Measurements from ENCODE around the gene SRGAP3.
A peak's percentile ranks its signal among the peaks of the same experiment; 100 is the strongest.

DNA sequence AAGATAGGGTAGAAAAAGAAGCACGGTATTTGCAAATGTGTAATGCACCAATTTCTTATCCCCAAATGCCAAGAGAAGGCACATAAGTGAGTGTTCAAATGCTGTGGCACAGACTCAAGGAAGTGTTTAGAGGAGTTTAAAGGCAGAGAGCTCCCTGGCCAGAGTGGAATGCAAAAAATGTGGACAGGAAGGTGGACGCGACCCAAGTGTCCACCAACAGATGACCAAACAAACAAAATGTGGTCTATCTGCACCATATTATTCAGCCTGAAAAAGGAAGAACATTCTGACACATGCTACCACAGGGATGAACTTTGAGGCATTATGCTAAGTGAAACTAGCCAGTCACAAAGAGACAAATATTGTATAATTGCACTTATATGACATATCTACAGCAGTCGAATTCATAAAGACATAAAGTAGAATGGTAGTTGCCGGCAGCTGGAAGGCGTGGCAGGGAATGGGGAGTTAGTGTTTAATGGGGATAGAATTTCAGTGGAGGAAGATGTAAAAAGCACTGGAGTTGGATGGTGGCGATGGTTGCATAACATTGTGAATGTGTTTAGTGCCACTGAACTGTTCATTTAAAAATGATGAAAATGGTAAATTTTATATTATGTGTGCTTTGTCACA, 126.6 kb downstream of the SRGAP3 start:
- TF ChIP-seq, protein P1, sequence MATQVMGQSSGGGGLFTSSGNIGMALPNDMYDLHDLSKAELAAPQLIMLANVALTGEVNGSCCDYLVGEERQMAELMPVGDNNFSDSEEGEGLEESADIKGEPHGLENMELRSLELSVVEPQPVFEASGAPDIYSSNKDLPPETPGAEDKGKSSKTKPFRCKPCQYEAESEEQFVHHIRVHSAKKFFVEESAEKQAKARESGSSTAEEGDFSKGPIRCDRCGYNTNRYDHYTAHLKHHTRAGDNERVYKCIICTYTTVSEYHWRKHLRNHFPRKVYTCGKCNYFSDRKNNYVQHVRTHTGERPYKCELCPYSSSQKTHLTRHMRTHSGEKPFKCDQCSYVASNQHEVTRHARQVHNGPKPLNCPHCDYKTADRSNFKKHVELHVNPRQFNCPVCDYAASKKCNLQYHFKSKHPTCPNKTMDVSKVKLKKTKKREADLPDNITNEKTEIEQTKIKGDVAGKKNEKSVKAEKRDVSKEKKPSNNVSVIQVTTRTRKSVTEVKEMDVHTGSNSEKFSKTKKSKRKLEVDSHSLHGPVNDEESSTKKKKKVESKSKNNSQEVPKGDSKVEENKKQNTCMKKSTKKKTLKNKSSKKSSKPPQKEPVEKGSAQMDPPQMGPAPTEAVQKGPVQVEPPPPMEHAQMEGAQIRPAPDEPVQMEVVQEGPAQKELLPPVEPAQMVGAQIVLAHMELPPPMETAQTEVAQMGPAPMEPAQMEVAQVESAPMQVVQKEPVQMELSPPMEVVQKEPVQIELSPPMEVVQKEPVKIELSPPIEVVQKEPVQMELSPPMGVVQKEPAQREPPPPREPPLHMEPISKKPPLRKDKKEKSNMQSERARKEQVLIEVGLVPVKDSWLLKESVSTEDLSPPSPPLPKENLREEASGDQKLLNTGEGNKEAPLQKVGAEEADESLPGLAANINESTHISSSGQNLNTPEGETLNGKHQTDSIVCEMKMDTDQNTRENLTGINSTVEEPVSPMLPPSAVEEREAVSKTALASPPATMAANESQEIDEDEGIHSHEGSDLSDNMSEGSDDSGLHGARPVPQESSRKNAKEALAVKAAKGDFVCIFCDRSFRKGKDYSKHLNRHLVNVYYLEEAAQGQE (IDR thresholded peaks at IDR 0.05; ENCODE audit: low read depth), result no peak
- TF ChIP-seq NFIC (IDR thresholded peaks at IDR 0.05) (no peak), CREB1 (IDR thresholded peaks at IDR 0.05; ENCODE audit: low read depth) (no peak), YY1 (IDR thresholded peaks at IDR 0.05; ENCODE audit: low read depth) (no peak), EP300 (IDR thresholded peaks at IDR 0.05; ENCODE audit: borderline replicate concordance) (no peak), CEBPB (IDR thresholded peaks at IDR 0.05) (0 out of 2 replicates have a peak, but pooled peaks have one; percentile 43), TEAD4 (IDR thresholded peaks at IDR 0.05) (peak; percentile 62), EGR1 (IDR thresholded peaks at IDR 0.05) (no peak)
- TF ChIP-seq, protein P2, sequence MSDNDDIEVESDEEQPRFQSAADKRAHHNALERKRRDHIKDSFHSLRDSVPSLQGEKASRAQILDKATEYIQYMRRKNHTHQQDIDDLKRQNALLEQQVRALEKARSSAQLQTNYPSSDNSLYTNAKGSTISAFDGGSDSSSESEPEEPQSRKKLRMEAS (IDR thresholded peaks at IDR 0.05), result no peak
